ENCODE data around the gene MAGEA2B.
"Not testable (repeated sequence)": the region's sequence is repeated elsewhere in the genome, so short reads cannot be mapped to it uniquely, and the experiment has no call there.

MAGEA2B gene

GRCh38 chrX:152754871-152755270 lies 40.4 kb downstream of the MAGEA2B start:
- DNase-seq (ENCODE audit: low read depth, low spot score), result not testable (repeated sequence)

- DNase-seq (ENCODE audit: low read depth, low spot score), result not testable (repeated sequence)
Measured at GRCh38 chrX:152758918-152759317, 44.5 kb downstream of the MAGEA2B start, which contains the start of gene CSAG3. CSAG3 (plus strand) TSS chrX:152759218.

GRCh38 chrX:152759544-152759943 lies 45.1 kb downstream of the MAGEA2B start:
- DNase-seq (ENCODE audit: low read depth, low spot score), result not testable (repeated sequence)

- DNase-seq (ENCODE audit: low read depth, low spot score), result not testable (repeated sequence)
Measured at GRCh38 chrX:152761582-152761981, 47.2 kb downstream of the MAGEA2B start.

GRCh38 chrX:152766562-152766961 lies 52.1 kb downstream of the MAGEA2B start:
- DNase-seq (ENCODE audit: low read depth, low spot score), result not testable (repeated sequence)

All from activated naive CD8-positive, alpha-beta T cell treated with anti-CD3 and anti-CD28 coated beads, Interleukin-2, amount 50 U/mL, for 16 hours (primary cell).